22Rv1 (cell line): Measurements from ENCODE around the gene OLFML2A.

Experiments
- CTCF ChIP-seq: fragments of 450-650 bp; IDR thresholded peaks from 2 replicates; pipeline ENCODE4 v1.5.1; 2017; ENCODE audit warnings: mild to moderate bottlenecking
- ZFX ChIP-seq: fragments of 450-650 bp; IDR thresholded peaks from 2 replicates; pipeline ENCODE4 v1.6.1; 2017; ENCODE audit warnings: antibody characterized with exemption, borderline replicate concordance

GRCh38 chr9:124779368-124780059 is 2.6 kb downstream of the OLFML2A start:
- no peak for TF ChIP-seq CTCF
- TF ChIP-seq ZFX: no peak
